ENCODE results near the gene CD160. TPM values are rescaled to one million over a fixed set of nuclear protein-coding genes. Genes with fewer than 3 reads are reported as not detected.
A peak's percentile ranks its signal among the peaks of the same experiment; 100 is the strongest.

CD160 gene
- total and polyA plus RNA-seq, 10 of the 15 experiments (the other 5 are each of a cell fraction or from before 2014, with no cell fraction given), result 0.06 to 1.1 (median 0.26) TPM; not detected in 5

- no peaks in the 10 kb centered on the region for H3K27me3 ChIP-seq (replicated peaks in 1 of 2; ENCODE audit: control insufficient read depth in 2 of 2, insufficient read depth in 2 of 2, low read length in 1 of 2)
- ChIA-PET CTCF (interaction anchor here (0.6 to 2.3 kb wide), 13 partner anchors 11 to 124 kb away, joined by 3 to 14 read pairs (median 4); no protein-coding TSS in a partner anchor), SMC1A (ENCODE audit: uncharacterized antibody, unreplicated experiment) (interaction anchor here (0.7 to 3.1 kb wide), 8 partner anchors 9 to 158 kb away, joined by 3 to 17 read pairs (median 3); no protein-coding TSS in a partner anchor), RAD21 (ENCODE audit: unreplicated experiment) (interaction anchor here (0.8 to 1.5 kb wide), 5 partner anchors 30 to 146 kb away, joined by 3 to 6 read pairs (median 5); partner anchors contain the start of gene PIAS3), POLR2A (no interaction called here)
- in situ Hi-C loops (cut with MboI) (no loop called here), intact Hi-C loops (cut with micrococcal nuclease; ENCODE audit: unreplicated experiment) (loop anchor here (5.0 kb wide), 2 partner anchors 83 to 128 kb away; no protein-coding TSS in a partner anchor)
- no peaks in the 10 kb centered on the region for H4K20me1 ChIP-seq (ENCODE audit: control insufficient read depth, insufficient read depth)
- H3K9ac ChIP-seq (ENCODE audit: control insufficient read depth, insufficient read depth, low read length), result no peak overlapping the region
- no peaks in the 10 kb centered on the region for H3K36me3 ChIP-seq (ENCODE audit: control insufficient read depth in 2 of 2, insufficient read depth in 2 of 2, low read length in 1 of 2)
- H3K4me2 ChIP-seq (ENCODE audit: control insufficient read depth, insufficient read depth), result peak overlapping the region; percentile 95
- TF ChIP-seq SUPT20H (IDR thresholded peaks at IDR 0.05; ENCODE audit: borderline replicate concordance, control insufficient read depth, low read depth, low read length), result no peak
- no peak for TF ChIP-seq EGR1 (IDR thresholded peaks at IDR 0.05; ENCODE audit: borderline replicate concordance in 1 of 2, low read depth in 2 of 2, low read length in 2 of 2)
- TF ChIP-seq RCOR1 (conservative IDR thresholded peaks at IDR 0.05; ENCODE audit: low read depth, low read length), result no peak
- no peak for TF ChIP-seq CBFB (IDR thresholded peaks at IDR 0.05; ENCODE audit: low read depth)
- no peak for TF ChIP-seq MEF2A (IDR thresholded peaks at IDR 0.05; ENCODE audit: insufficient read depth, low read depth, low read length)
- no peak for TF ChIP-seq RBBP5 (conservative IDR thresholded peaks at IDR 0.05)
- TF ChIP-seq SMAD1 (IDR thresholded peaks at IDR 0.05; ENCODE audit: low read depth, partially characterized antibody), result no peak
- no peak for TF ChIP-seq E2F4 (IDR thresholded peaks at IDR 0.05; ENCODE audit: low read depth, low read length)
- no peak for TF ChIP-seq SRF (IDR thresholded peaks at IDR 0.05; ENCODE audit: low read depth in 2 of 2, low read length in 2 of 2)
- no peak for TF ChIP-seq TCF3 (IDR thresholded peaks at IDR 0.05; ENCODE audit: borderline replicate concordance, insufficient read depth, low read depth, low read length)
- TF ChIP-seq MTA2 (IDR thresholded peaks at IDR 0.05; ENCODE audit: low read depth), result no peak
- TF ChIP-seq KLF5 (IDR thresholded peaks at IDR 0.05; ENCODE audit: partially characterized antibody), result no peak
- H3K27ac ChIP-seq (ENCODE audit: control insufficient read depth, insufficient read depth), result no peak overlapping the region
- no peak for FAIRE-seq
- no TSS peak for BruUV-seq (replicated peaks)
- no peaks in the 10 kb centered on the region for H3K79me2 ChIP-seq (ENCODE audit: control insufficient read depth, insufficient read depth, low read length)
- no peaks in the 10 kb centered on the region for H3K9me3 ChIP-seq (replicated peaks; ENCODE audit: control insufficient read depth, insufficient read depth, low read length)
- H3K4me3 ChIP-seq, result no peak overlapping the region
- ATAC-seq, result no peak
- H2AFZ ChIP-seq (ENCODE audit: control insufficient read depth, low read depth, low read length), result no peak overlapping the region; the same call in 1 of the 2 replicates
- WGBS (ENCODE audit: insufficient coverage, insufficient replicate concordance, low lambda C conversion rate, missing lambda C conversion rate), result 49% methylated on average over 5 of the region's 5 CpGs
- DNase-seq (ENCODE audit: low read depth, low spot score), result no peak
- peaks cover 16% of the 10 kb centered on the region for H3K4me1 ChIP-seq (ENCODE audit: control insufficient read depth, insufficient read depth, low read length)
These were observed 1.2 kb downstream of the CD160 start for GRCh38 chr1:145720556-145720877.

All from GM12878 (cell line).